Bronchial epithelial cell (primary cell): ENCODE results near the gene ADGRG6. TPM values are rescaled to one million over a fixed set of nuclear protein-coding genes. Genes with fewer than 3 reads are reported as not detected.

Experiments used
- DNase-seq: peaks from one replicate; pipeline ENCODE4 v3.0.0-alpha.2; 2010; ENCODE audit warnings: low read depth
- FAIRE-seq: peaks from 2 replicates; lab custom pipeline; 2011; peaks lifted over from hg19 to GRCh38; lab: Jason Lieb, UNC
- H3K27me3 ChIP-seq: 2 replicates; pipeline ENCODE4 v1.5.1; 2011; ENCODE audit warnings: low read length; ENCODE audit not compliant: control insufficient read depth, insufficient read depth
- H3K36me3 ChIP-seq: 2 replicates; pipeline ENCODE4 v1.5.1; 2011; ENCODE audit warnings: low read length; ENCODE audit not compliant: control insufficient read depth, insufficient read depth
- H3K4me3 ChIP-seq: 2 replicates; pipeline ENCODE4 v1.5.1; 2011; ENCODE audit warnings: mild to moderate bottlenecking, low read depth, low read length, control low read depth
- total RNA-seq: library from RNA; depleted of rRNA; stranded (reverse); fragments of >200 nt; gene quantifications from 2 replicates; pipeline ENCODE4 v1.2.1, GENCODE V29; 2014
- TF ChIP-seq, protein P1 (sequence below): IDR thresholded peaks from 2 replicates; pipeline ENCODE4 v1.5.1; 2011; ENCODE audit warnings: mild to moderate bottlenecking, moderate library complexity, low read length, control low read depth, inconsistent platforms; ENCODE audit not compliant: insufficient read depth, severe bottlenecking

The ADGRG6 gene
- total RNA-seq, 1 donor from 2014 or later, result 12.4 TPM

DNA sequence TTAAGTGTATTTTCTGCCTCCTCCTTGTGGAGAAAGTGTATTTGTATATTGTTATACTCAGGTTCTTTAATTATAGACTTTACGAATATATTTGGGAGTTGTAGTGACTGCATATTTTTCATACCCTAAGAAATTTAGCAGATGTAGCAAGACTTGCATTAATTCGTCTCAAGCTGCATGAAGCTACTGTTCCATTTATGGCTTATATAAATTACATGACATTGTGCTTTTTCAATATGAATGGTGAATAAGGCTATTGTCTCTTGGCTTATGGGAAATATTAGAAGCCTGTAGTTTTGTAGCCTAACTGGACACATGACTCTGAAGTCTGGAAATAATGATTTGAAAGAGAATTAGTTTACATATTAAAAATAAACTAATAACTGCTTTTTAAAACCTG, 2.4 kb downstream of the ADGRG6 start:
- no peaks in the 10 kb centered on the region for H3K36me3 ChIP-seq
- FAIRE-seq (no peak), DNase-seq (no peak)
- H3K27me3 ChIP-seq, result no peaks in the 10 kb centered on the region
- TF ChIP-seq, protein P1, sequence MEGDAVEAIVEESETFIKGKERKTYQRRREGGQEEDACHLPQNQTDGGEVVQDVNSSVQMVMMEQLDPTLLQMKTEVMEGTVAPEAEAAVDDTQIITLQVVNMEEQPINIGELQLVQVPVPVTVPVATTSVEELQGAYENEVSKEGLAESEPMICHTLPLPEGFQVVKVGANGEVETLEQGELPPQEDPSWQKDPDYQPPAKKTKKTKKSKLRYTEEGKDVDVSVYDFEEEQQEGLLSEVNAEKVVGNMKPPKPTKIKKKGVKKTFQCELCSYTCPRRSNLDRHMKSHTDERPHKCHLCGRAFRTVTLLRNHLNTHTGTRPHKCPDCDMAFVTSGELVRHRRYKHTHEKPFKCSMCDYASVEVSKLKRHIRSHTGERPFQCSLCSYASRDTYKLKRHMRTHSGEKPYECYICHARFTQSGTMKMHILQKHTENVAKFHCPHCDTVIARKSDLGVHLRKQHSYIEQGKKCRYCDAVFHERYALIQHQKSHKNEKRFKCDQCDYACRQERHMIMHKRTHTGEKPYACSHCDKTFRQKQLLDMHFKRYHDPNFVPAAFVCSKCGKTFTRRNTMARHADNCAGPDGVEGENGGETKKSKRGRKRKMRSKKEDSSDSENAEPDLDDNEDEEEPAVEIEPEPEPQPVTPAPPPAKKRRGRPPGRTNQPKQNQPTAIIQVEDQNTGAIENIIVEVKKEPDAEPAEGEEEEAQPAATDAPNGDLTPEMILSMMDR, result no peak
- H3K4me3 ChIP-seq, result peak overlapping the region; percentile 82

DNA sequence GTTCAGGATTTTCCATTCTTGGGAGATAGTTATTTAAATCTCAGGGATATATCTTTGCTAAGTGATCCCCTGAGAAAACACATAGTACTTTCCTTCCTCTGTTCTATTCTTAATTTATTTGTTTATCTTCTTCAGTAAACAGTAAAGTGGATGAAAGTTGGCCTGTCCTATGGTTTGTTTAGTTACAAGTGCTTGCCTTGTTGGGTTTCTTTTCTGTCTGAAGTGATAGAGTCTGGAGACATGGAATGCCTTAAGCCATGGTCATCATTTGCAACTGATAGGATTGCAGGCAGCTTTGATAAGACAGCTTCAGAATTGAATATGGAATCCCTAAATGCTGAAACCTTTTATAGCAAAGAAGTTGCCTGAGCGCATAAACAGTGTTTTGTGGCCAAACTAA, 4.9 kb downstream of the ADGRG6 start:
- FAIRE-seq, result no peak

DNA sequence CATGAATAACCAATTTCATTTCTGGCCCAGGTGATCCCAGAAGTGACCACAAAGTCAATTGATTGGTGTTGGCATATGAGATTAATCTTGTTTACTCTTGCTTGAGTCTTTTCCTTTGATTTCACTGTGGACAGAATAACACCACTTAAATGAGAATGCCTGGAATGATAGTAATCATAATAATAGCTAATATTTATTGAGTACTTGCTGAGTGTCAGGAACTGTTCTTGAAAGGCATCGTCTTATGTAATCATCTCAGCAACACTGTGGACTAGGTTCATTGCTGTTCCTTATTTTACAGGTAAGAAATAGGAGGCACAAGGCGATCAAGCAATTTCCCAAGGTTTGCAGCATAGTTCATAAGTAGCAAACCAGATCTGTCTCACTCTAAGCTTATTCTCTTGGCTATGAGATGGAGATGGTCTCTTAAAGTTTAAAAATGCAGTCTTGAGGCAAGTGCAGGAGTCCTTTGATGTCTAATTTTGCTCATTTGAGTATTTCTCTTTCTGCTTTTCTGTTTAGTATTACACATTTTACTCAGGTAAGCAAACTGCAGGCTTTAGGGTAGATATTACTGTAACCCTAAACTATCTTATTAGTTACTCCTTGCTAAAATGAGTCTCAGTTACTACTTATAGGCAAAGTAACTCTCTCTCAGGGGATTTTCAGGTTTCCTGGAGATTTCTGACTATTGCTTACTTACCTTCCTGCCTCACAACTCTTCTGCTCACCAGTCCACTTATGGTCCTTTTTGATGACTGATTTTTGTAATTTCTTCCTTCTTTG, 6.3 kb downstream of the ADGRG6 start:
- FAIRE-seq, result no peak
- no peaks in the 10 kb centered on the region for H3K27me3 ChIP-seq
- no peak for DNase-seq
- TF ChIP-seq, protein P1, result no peak
- no peaks in the 10 kb centered on the region for H3K36me3 ChIP-seq
- H3K4me3 ChIP-seq, result no peak overlapping the region

More for the DNA sequence above, 4.9 kb downstream of the ADGRG6 start:
- Histone ChIP-seq H3K4me3 (no peak overlapping the region), H3K36me3 (no peaks in the 10 kb centered on the region), H3K27me3 (no peaks in the 10 kb centered on the region)
- DNase-seq, result no peak
- TF ChIP-seq, protein P1, result no peak

DNA sequence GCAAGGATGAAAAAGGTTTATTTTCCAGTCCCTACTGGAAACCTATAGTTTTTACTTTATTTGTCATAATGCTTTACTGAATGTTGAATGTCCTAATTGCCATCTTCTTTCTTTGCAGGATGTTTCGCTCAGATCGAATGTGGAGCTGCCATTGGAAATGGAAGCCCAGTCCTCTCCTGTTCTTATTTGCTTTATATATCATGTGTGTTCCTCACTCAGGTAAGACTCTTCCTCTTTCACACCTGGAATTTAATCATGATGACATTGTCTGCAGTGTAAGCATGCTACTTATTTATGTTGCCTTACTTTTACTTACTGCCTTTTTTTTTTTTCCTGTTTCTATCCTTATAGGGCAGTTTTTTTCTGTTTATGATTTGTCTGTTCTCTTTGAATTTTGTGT, 7.6 kb downstream of the ADGRG6 start:
- TF ChIP-seq, protein P1, result no peak
- H3K4me3 ChIP-seq, result no peak overlapping the region
- FAIRE-seq (no peak), DNase-seq (no peak)
- no peaks in the 10 kb centered on the region for H3K27me3 ChIP-seq
- no peaks in the 10 kb centered on the region for H3K36me3 ChIP-seq

DNA sequence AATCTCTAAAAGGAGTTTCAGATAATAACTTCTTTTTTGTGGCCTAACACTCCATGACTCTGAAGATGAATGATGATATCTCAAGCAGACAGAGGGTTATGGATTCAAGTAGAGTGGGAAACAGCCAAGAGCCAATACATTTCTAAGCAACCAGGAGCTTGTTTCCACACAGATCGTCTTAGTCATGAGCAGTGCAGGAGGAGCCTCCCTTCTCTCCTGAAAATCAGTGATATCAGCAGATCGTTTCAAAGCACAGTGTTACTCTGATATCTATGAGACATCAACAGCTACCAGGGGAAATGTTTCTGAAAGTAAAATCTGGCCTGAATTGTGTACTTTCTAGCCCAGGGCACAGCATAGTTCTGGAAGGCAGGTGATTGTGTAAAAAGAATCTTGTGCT, 11.5 kb downstream of the ADGRG6 start:
- H3K4me3 ChIP-seq, result no peak overlapping the region
- DNase-seq (peak; percentile 89), FAIRE-seq (no peak)
- H3K27me3 ChIP-seq, result no peaks in the 10 kb centered on the region
- TF ChIP-seq, protein P1, result no peak
- no peaks in the 10 kb centered on the region for H3K36me3 ChIP-seq
